Activated naive CD8-positive, alpha-beta T cell treated with anti-CD3 and anti-CD28 coated beads, Interleukin-2, amount 10 ng/mL, durations not matched to agents 7 days and 5 days (primary cell): ENCODE results near the gene NGFR. TPM values are rescaled to one million over a fixed set of nuclear protein-coding genes. Genes with fewer than 3 reads are reported as not detected.

ENCODE experiments used
- ATAC-seq: fragments of 150-1000 bp; cut with Tn5 transposase; one replicate; pipeline ENCODE4 v1.10.0; 2021; ENCODE audit warnings: low read depth, moderate library complexity
- POLR2A ChIA-PET: fragments of 350-600 bp; sonication (Branson Sonifier 250); formaldehyde crosslinking; loops from one replicate; lab custom pipeline; 2021; ENCODE audit warnings: antibody characterized with exemption; lab: Charles Lee
- DNase-seq: peaks from one replicate; pipeline ENCODE4 v3.0.0; 2021
- H3K27ac Mint-ChIP-seq: one replicate; pipeline ENCODE4 v1.8.0; 2022; ENCODE audit warnings: mild to moderate bottlenecking, mixed read lengths
- H3K27me3 Mint-ChIP-seq: one replicate; pipeline ENCODE4 v1.8.0; 2022; ENCODE audit warnings: mild to moderate bottlenecking, moderate library complexity, mixed read lengths
- H3K36me3 Mint-ChIP-seq: one replicate; pipeline ENCODE4 v1.8.0; 2021; ENCODE audit warnings: mild to moderate bottlenecking, mixed read lengths
- H3K4me1 Mint-ChIP-seq: one replicate; pipeline ENCODE4 v1.8.0; 2021; ENCODE audit warnings: mixed read lengths
- H3K4me3 Mint-ChIP-seq: one replicate; pipeline ENCODE4 v1.8.0; 2022; ENCODE audit warnings: mild to moderate bottlenecking, moderate library complexity, mixed read lengths
- H3K9me3 Mint-ChIP-seq: one replicate; pipeline ENCODE4 v1.8.0; 2021; ENCODE audit warnings: mixed read lengths
- total RNA-seq, 2 experiments: library from RNA; stranded (reverse); gene quantifications; one replicate each; pipeline ENCODE4 v1.2.3, GENCODE V29; 2021

The NGFR gene
- total RNA-seq, 2 experiments from 2014 or later: 0.50 TPM; not detected in 1

DNA sequence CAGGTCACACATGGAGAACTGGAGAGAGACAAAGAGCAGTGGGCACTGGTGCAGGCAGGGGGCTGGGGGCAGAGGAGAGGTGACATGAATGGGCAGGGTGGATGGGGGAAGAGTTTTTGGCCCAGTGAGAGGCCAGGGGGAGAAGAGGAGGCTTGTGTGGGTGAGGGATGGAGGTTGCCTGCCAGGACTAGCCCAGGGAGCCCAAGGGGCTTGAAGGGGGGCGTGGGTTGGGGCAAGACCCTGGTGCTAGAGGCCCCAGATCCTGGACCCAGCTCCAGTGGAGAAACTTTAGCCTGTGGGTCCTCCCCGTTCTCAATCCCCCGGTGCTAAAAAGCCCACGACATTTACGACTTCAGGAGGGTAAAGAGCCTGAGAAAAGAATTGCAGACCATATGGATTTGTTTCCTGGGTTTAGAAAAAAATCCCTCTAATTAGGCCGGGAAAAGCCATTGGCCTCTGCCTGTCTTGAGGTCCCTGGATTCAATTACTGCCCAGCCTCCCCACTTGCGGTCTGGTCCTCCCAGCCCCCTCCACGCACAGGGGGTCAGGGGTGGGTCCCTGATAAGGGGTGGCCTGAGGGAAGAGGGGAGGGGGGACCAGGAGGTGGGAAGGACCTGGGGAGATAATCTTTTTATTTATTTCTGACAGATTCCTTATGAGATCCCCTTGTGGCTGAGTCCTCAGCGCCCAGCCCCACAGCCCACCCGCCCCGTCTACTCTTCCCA, 33.0 kb downstream of the NGFR start:
- peaks cover 30% of the 10 kb centered on the region for H3K27me3 Mint-ChIP-seq
- DNase-seq: peak; percentile 17
- no peak overlapping the region for H3K27ac Mint-ChIP-seq
- no peak overlapping the region for H3K4me3 Mint-ChIP-seq
- H3K36me3 Mint-ChIP-seq: no peaks in the 10 kb centered on the region
- no peak for ATAC-seq
- no peaks in the 10 kb centered on the region for H3K9me3 Mint-ChIP-seq
- H3K4me1 Mint-ChIP-seq: peaks cover 1% of the 10 kb centered on the region
- POLR2A ChIA-PET: no interaction called here

GRCh38 chr17:49528966-49529365, 33.9 kb downstream of the NGFR start:
- Mint-ChIP-seq H3K27ac (no peak overlapping the region), H3K4me3 (no peak overlapping the region), H3K36me3 (no peaks in the 10 kb centered on the region), H3K27me3 (peaks cover 37% of the 10 kb centered on the region), H3K9me3 (no peaks in the 10 kb centered on the region), H3K4me1 (no peaks in the 10 kb centered on the region)
- ATAC-seq (no peak), DNase-seq (no peak)
- POLR2A ChIA-PET: no interaction called here

DNA sequence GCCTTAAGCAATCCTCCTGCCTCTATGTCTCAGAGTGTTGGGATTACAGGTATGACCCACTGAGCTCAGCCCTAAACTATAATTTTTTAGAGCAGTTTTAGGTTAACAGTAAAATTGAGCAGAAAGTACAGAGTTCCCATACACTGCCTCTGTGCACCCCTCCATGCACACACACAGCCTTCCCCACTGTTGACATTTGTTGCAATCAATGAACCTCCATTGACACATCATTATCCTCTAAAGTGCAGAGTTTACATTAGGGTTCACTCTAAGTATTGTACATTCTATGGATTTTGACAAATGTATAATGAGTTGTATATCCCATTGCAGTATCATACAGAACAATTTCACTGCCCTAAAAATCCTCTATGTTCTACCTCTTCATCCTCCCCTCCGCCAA, 35.0 kb downstream of the NGFR start:
- H3K9me3 Mint-ChIP-seq: no peaks in the 10 kb centered on the region
- POLR2A ChIA-PET: interaction anchor here (0.7 kb wide), 1 partner anchor 34 kb away, joined by 3 read pairs; no protein-coding TSS in a partner anchor
- DNase-seq: no peak
- H3K27me3 Mint-ChIP-seq: peaks cover 37% of the 10 kb centered on the region
- H3K36me3 Mint-ChIP-seq: no peaks in the 10 kb centered on the region
- no peaks in the 10 kb centered on the region for H3K4me1 Mint-ChIP-seq
- ATAC-seq: no peak
- no peak overlapping the region for H3K4me3 Mint-ChIP-seq
- H3K27ac Mint-ChIP-seq: no peak overlapping the region

DNA sequence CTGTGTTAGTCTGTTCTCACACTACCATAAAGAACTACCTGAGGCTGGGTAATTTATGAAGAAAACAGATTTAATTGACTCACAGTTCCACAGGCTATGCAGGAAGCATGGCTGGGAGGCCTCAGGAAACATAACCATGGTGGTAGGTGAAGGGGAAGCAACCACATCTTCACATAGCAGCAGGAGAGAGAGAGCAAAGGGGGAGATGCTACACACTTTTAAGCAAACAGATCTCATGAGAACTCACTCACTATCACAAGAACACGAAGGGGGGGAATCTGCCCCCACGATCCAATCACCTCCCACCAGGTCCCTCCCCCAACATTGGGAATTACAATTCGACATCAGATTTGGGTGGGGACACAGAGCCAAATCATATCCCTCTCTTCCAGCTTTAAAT, 48.8 kb downstream of the NGFR start:
- no peak for ATAC-seq
- Mint-ChIP-seq H3K36me3 (peaks cover 2% of the 10 kb centered on the region), H3K27ac (no peak overlapping the region), H3K27me3 (peaks cover 5% of the 10 kb centered on the region), H3K9me3 (peaks cover 10% of the 10 kb centered on the region), H3K4me1 (no peaks in the 10 kb centered on the region), H3K4me3 (no peak overlapping the region)
- POLR2A ChIA-PET: no interaction called here
- DNase-seq: no peak

DNA sequence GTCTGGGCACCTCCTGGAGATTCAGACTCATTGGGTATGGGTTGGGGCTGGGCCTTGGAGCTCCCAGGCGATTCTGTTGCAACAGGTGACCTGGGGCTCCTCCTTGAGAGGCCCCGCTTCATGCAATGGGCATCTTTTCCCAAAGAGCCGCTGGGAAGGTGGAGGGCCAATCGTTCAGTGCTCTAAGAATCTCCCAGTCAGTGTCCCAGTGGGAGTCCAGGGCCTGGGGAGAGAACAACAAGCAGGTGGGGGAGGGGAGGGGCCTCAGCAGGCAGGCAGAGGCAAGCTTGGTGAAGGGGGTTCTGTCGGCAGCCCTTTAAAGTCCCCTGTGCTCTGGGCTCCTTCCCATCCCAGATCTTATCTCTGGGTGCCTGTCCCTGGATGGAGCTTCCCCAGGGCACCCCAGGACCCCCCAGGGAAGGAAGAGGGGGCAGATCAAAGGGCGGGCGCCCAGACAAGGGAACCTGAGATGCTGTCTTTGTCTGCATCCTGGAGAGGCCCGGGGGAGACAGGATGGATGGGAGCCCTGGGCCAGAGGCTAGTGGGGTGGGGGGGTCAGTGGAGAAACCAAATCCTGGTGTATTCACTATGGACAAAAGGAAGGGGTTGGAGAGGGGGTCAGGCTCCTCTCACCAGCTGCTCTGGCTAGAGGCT, 50.0 kb downstream of the NGFR start:
- H3K27me3 Mint-ChIP-seq: peaks cover 3% of the 10 kb centered on the region
- no peak for ATAC-seq
- DNase-seq: no peak
- H3K27ac Mint-ChIP-seq: no peak overlapping the region
- POLR2A ChIA-PET: no interaction called here
- no peak overlapping the region for H3K4me3 Mint-ChIP-seq
- H3K36me3 Mint-ChIP-seq: peaks cover 2% of the 10 kb centered on the region
- peaks cover 1% of the 10 kb centered on the region for H3K4me1 Mint-ChIP-seq
- peaks cover 10% of the 10 kb centered on the region for H3K9me3 Mint-ChIP-seq

DNA sequence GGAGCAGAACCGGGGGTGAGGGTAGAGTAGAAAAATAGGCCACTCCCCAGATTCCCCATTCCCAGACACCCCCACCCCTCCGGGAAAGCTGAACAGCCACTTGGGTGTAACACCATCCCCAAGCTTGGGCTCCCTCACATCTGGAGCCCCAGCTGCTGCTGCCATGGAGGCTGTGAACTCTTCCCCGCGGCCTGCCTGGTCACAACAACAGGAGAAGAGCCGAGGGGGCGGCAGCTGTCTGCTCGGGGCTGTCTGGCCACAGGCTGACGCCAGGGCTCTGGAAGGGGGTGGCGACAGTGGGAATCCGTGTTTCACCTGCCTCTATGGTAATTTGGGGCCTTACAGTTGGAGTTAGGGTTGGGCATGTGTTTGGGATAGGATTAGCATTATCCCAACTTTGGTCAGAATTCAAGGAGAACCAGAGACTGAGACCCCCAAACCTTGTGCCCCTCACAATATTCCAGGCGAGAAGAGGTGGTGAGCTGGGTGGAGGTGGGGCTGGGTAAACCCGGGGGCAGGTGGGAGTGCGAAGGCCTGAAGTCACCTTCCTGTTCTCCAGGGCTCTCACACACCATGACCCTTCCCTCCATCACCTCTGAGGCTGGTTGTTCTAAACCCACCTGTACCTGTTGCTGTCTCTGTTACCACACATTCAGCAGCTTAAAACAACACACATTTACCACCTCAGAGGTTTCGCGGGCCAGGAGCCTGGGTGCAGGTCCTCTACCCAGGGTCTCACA, 50.9 kb downstream of the NGFR start:
- H3K27me3 Mint-ChIP-seq: peaks cover 3% of the 10 kb centered on the region
- ATAC-seq (no peak), DNase-seq (no peak)
- H3K4me3 Mint-ChIP-seq: no peak overlapping the region
- H3K27ac Mint-ChIP-seq: no peak overlapping the region
- POLR2A ChIA-PET: no interaction called here
- peaks cover 1% of the 10 kb centered on the region for H3K4me1 Mint-ChIP-seq
- peaks cover 2% of the 10 kb centered on the region for H3K36me3 Mint-ChIP-seq
- peaks cover 10% of the 10 kb centered on the region for H3K9me3 Mint-ChIP-seq

GRCh38 chr17:49546546-49547535, 51.7 kb downstream of the NGFR start:
- POLR2A ChIA-PET: no interaction called here
- Mint-ChIP-seq H3K27ac (no peak overlapping the region), H3K9me3 (peaks cover 10% of the 10 kb centered on the region), H3K4me1 (peaks cover 1% of the 10 kb centered on the region), H3K27me3 (peaks cover 5% of the 10 kb centered on the region), H3K4me3 (no peak overlapping the region), H3K36me3 (peaks cover 2% of the 10 kb centered on the region)
- no peak for ATAC-seq
- no peak for DNase-seq

DNA sequence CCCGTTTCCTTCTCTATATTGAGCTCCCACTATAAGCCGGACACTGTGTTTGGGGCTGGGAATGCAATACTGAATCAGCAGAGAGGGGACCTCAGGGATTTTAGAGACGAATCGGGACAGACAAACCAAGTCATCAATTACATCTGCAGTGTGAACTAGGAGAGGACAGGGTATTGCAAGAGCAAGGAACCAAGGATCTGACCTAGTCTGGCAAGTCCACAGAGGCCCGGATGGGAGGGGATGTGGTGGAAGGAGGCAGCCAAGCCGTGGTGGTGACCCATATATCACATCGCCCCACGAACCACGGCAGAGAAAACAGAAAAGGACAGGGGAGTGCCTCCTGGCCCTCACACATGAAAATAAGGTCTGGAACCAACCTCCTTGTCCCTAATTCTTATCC, 52.5 kb downstream of the NGFR start:
- no peak for ATAC-seq
- Mint-ChIP-seq H3K36me3 (peaks cover 2% of the 10 kb centered on the region), H3K27me3 (peaks cover 5% of the 10 kb centered on the region), H3K4me1 (peaks cover 1% of the 10 kb centered on the region), H3K27ac (no peak overlapping the region), H3K9me3 (peaks cover 10% of the 10 kb centered on the region), H3K4me3 (no peak overlapping the region)
- POLR2A ChIA-PET: no interaction called here
- no peak for DNase-seq

- ATAC-seq (no peak), DNase-seq (no peak)
- Mint-ChIP-seq H3K27me3 (peaks cover 5% of the 10 kb centered on the region), H3K4me1 (peaks cover 1% of the 10 kb centered on the region), H3K27ac (no peak overlapping the region), H3K9me3 (peaks cover 10% of the 10 kb centered on the region), H3K4me3 (no peak overlapping the region), H3K36me3 (peaks cover 2% of the 10 kb centered on the region)
- POLR2A ChIA-PET: no interaction called here
These were observed 53.0 kb downstream of the NGFR start for GRCh38 chr17:49548051-49548505.

GRCh38 chr17:49548506-49549310, 53.6 kb downstream of the NGFR start:
- H3K27me3 Mint-ChIP-seq: peaks cover 5% of the 10 kb centered on the region
- no peak overlapping the region for H3K27ac Mint-ChIP-seq
- peaks cover 1% of the 10 kb centered on the region for H3K4me1 Mint-ChIP-seq
- no peak for ATAC-seq
- no peak overlapping the region for H3K4me3 Mint-ChIP-seq
- POLR2A ChIA-PET: no interaction called here
- H3K9me3 Mint-ChIP-seq: peaks cover 5% of the 10 kb centered on the region
- H3K36me3 Mint-ChIP-seq: peaks cover 2% of the 10 kb centered on the region
- no peak for DNase-seq

- no peak overlapping the region for H3K27ac Mint-ChIP-seq
- no peak overlapping the region for H3K4me3 Mint-ChIP-seq
- DNase-seq (no peak), ATAC-seq (no peak)
- POLR2A ChIA-PET: no interaction called here
- H3K36me3 Mint-ChIP-seq: no peaks in the 10 kb centered on the region
- peaks cover 1% of the 10 kb centered on the region for H3K4me1 Mint-ChIP-seq
- peaks cover 5% of the 10 kb centered on the region for H3K27me3 Mint-ChIP-seq
- peaks cover under 1% of the 10 kb centered on the region for H3K9me3 Mint-ChIP-seq
These were observed 54.2 kb downstream of the NGFR start for GRCh38 chr17:49549311-49549605.
